ENCODE data around the gene KDM8. TPM values are rescaled to one million over a fixed set of nuclear protein-coding genes. Genes with fewer than 3 reads are reported as not detected.

KDM8 gene
- total and polyA plus RNA-seq, 9 of the 15 experiments (the other 6 are each of a cell fraction or from before 2014, with no cell fraction given) = 0.61 to 9.1 (median 5.4) TPM

GRCh38 chr16:27198451-27199234 is 4.7 kb upstream of the KDM8 start (continued):
- TF ChIP-seq ATF1 (CRISPR knock-in tag; IDR thresholded peaks at IDR 0.05) (no peak), ATF1 (tag; IDR thresholded peaks at IDR 0.05) (peak; percentile 89), POLR2AphosphoS2 (IDR thresholded peaks at IDR 0.05; ENCODE audit: low read length) (peak; percentile 86; the same call in 1 of the 2 replicates), ARID1B (IDR thresholded peaks at IDR 0.05) (0 out of 2 replicates have a peak, but pooled peaks have one; percentile 28), KLF16 (IDR thresholded peaks at IDR 0.05) (no peak), TAF1 (IDR thresholded peaks at IDR 0.05; ENCODE audit: control insufficient read depth, extremely low read depth, insufficient read depth, low read length, severe bottlenecking) (peak; percentile 61), E2F3 (CRISPR knock-in tag; IDR thresholded peaks at IDR 0.05) (0 out of 2 replicates have a peak, but pooled peaks have one; percentile 5)
- TF ChIP-seq, protein P1, sequence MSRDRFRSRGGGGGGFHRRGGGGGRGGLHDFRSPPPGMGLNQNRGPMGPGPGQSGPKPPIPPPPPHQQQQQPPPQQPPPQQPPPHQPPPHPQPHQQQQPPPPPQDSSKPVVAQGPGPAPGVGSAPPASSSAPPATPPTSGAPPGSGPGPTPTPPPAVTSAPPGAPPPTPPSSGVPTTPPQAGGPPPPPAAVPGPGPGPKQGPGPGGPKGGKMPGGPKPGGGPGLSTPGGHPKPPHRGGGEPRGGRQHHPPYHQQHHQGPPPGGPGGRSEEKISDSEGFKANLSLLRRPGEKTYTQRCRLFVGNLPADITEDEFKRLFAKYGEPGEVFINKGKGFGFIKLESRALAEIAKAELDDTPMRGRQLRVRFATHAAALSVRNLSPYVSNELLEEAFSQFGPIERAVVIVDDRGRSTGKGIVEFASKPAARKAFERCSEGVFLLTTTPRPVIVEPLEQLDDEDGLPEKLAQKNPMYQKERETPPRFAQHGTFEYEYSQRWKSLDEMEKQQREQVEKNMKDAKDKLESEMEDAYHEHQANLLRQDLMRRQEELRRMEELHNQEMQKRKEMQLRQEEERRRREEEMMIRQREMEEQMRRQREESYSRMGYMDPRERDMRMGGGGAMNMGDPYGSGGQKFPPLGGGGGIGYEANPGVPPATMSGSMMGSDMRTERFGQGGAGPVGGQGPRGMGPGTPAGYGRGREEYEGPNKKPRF (IDR thresholded peaks at IDR 0.05; ENCODE audit: low read depth, low read length) = no peak

DNA sequence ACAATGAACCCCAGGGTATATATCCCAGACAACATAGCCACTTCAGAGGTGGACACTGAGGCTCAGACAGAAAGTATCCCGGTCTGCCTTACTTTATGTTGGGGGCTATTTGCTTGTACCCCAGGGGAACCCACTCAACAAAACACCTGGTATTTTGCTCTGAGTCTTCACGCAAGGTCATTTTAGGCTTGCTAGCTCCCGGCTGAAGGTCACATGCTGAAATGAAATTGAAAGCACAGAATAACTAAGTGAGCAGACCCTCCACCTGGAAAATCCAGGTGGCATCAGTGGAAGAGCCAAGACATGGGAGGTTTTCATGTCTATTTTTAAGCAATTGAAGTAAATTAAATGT is 4.1 kb upstream of the KDM8 start:
- no peak overlapping the region for H3K4me3 ChIP-seq
- H4K20me1 ChIP-seq (replicated peaks; ENCODE audit: control insufficient read depth, insufficient read depth, low read length) = no peaks in the 10 kb centered on the region
- H3K9me3 ChIP-seq (replicated peaks; ENCODE audit: control insufficient read depth, insufficient read depth, low read depth, low read length) = no peaks in the 10 kb centered on the region
- DNase-seq (ENCODE audit: extremely low read depth in 1 of 4, low spot score in 3 of 4) = no peak
- peak overlapping the region; percentile 53 to 67; a peak in 3 of 4 replicates for H3K9ac ChIP-seq (ENCODE audit: insufficient read depth in 1 of 2, low read depth in 2 of 2, low read length in 2 of 2)
- no peaks in the 10 kb centered on the region for H3K36me3 ChIP-seq (ENCODE audit: control insufficient read depth, insufficient read depth, low read length)
- H2AFZ ChIP-seq (ENCODE audit: low read depth, low read length) = peak overlapping the region; percentile 88
- peak overlapping the region; percentile 72 for H3K4me2 ChIP-seq (ENCODE audit: insufficient read depth, low read length)
- BruUV-seq (replicated peaks) = TSS peak; percentile 96
- H3K79me2 ChIP-seq (ENCODE audit: control insufficient read depth, insufficient read depth, low read length) = peaks cover 5% of the 10 kb centered on the region
- in situ Hi-C loops (cut with MboI) (no loop called here), intact Hi-C loops (cut with micrococcal nuclease) (no loop called here)
- no peak for ATAC-seq
- H3K27me3 ChIP-seq (ENCODE audit: control insufficient read depth in 2 of 2, insufficient read depth in 2 of 2, low read length in 2 of 2) = no peaks in the 10 kb centered on the region
- H3K27ac ChIP-seq (ENCODE audit: extremely low read depth, low read depth, low read length) = peak overlapping the region; percentile 90
- WGBS (ENCODE audit: insufficient coverage, low coverage, missing lambda C conversion rate) = 38% methylated on average over 3 of the region's 3 CpGs
- H3K4me1 ChIP-seq (replicated peaks in 1 of 2; ENCODE audit: control insufficient read depth in 2 of 2, insufficient read depth in 2 of 2, low read length in 2 of 2) = peaks cover 9 to 24% of the 10 kb centered on the region in 2 experiments
- CTCF ChIA-PET (ENCODE audit: low intra/inter-chr PET ratio) = no interaction called here
- POLR2A ChIA-PET = interaction anchor here (0.7 to 2.4 kb wide), 11 partner anchors 9 to 156 kb away, joined by 3 to 17 read pairs (median 3); partner anchors contain the start of gene NSMCE1
- no peaks in the 10 kb centered on the region for H3K9me1 ChIP-seq (ENCODE audit: control insufficient read depth, insufficient read depth, low read length)
- no peak for FAIRE-seq
- TF ChIP-seq KDM5B (IDR thresholded peaks at IDR 0.05; ENCODE audit: insufficient replicate concordance, low read depth, low read length) (no peak), KLF13 (tag; IDR thresholded peaks at IDR 0.05; ENCODE audit: borderline replicate concordance, low read depth) (peak; percentile 32; the same call in 1 of the 2 replicates), C11orf30 (IDR thresholded peaks at IDR 0.05; ENCODE audit: low read depth) (no peak), ZSCAN29 (IDR thresholded peaks at IDR 0.05) (no peak), ILF3 (IDR thresholded peaks at IDR 0.05; ENCODE audit: borderline replicate concordance) (no peak), ZKSCAN8 (CRISPR knock-in tag; IDR thresholded peaks at IDR 0.05) (0 out of 2 replicates have a peak, but pooled peaks have one; percentile 66), TSC22D4 (tag; IDR thresholded peaks at IDR 0.05) (no peak), RAD51 (IDR thresholded peaks at IDR 0.05; ENCODE audit: borderline replicate concordance, low read depth) (no peak), POLR2H (tag; IDR thresholded peaks at IDR 0.05; ENCODE audit: low read depth) (peak; percentile 84)

All from K562 (cell line).